HG03196 (cell line): ENCODE measurements around the gene NEURL1B.
"Not testable (repeated sequence)": the region's sequence is repeated elsewhere in the genome, so short reads cannot be mapped to it uniquely, and the experiment has no call there.

Source experiments
- ATAC-seq: cut with Tn5 transposase; IDR thresholded peaks from one replicate; pipeline ENCODE4 v1.9.1; 2021; ENCODE audit not compliant: unreplicated experiment

The NEURL1B gene

GRCh38 chr5:172648755-172649154, 7.7 kb downstream of the NEURL1B start:
- ATAC-seq: no peak

- ATAC-seq: not testable (repeated sequence)
Measured at GRCh38 chr5:172656496-172656895, 15.4 kb downstream of the NEURL1B start.

GRCh38 chr5:172657524-172658233, 16.6 kb downstream of the NEURL1B start:
- ATAC-seq: not testable (repeated sequence)

- ATAC-seq: no peak
Measured at GRCh38 chr5:172658391-172658790, 17.3 kb downstream of the NEURL1B start.

- ATAC-seq: no peak
Measured at GRCh38 chr5:172658961-172659501, 18.0 kb downstream of the NEURL1B start.

- ATAC-seq: no peak
Measured at GRCh38 chr5:172659570-172659908, 18.5 kb downstream of the NEURL1B start.

- no peak for ATAC-seq
Measured at GRCh38 chr5:172659909-172660628, 19.0 kb downstream of the NEURL1B start.

- ATAC-seq: no peak
Measured at GRCh38 chr5:172660974-172661373, 19.9 kb downstream of the NEURL1B start.

GRCh38 chr5:172661526-172661925, 20.5 kb downstream of the NEURL1B start:
- no peak for ATAC-seq

- no peak for ATAC-seq
Measured at GRCh38 chr5:172662596-172662995, 21.5 kb downstream of the NEURL1B start.

- no peak for ATAC-seq
Measured at GRCh38 chr5:172664018-172664417, 23.0 kb downstream of the NEURL1B start.

- no peak for ATAC-seq
Measured at GRCh38 chr5:172664681-172665541, 23.8 kb downstream of the NEURL1B start.

- ATAC-seq: no peak
Measured at GRCh38 chr5:172666251-172666650, 25.2 kb downstream of the NEURL1B start.

GRCh38 chr5:172667786-172668593, 26.9 kb downstream of the NEURL1B start:
- ATAC-seq: no peak

- ATAC-seq: no peak
Measured at GRCh38 chr5:172668594-172669071, 27.6 kb downstream of the NEURL1B start.

- ATAC-seq: no peak
Measured at GRCh38 chr5:172669386-172670004, 28.4 kb downstream of the NEURL1B start.

GRCh38 chr5:172670005-172670402, 28.9 kb downstream of the NEURL1B start:
- no peak for ATAC-seq

GRCh38 chr5:172670444-172670843, 29.4 kb downstream of the NEURL1B start:
- ATAC-seq: no peak

- ATAC-seq: no peak
Measured at GRCh38 chr5:172671091-172671490, 30.0 kb downstream of the NEURL1B start.

GRCh38 chr5:172672681-172673080, 31.6 kb downstream of the NEURL1B start:
- ATAC-seq: no peak
